Right lobe of liver (tissue), 6 donors: ENCODE measurements around the gene RRAGD. TPM values are rescaled to one million over a fixed set of nuclear protein-coding genes. Genes with fewer than 3 reads are reported as not detected.

Experiments
- ATAC-seq, 4 donors: fragments of 200-7000 bp; cut with Tn5 transposase; one replicate each; pipeline ENCODE4 v1.9.1; 2020; ENCODE audit warnings: mild to moderate bottlenecking in 4 of 4, moderate library complexity in 4 of 4
- DNase-seq, 3 donors: peaks; one replicate each; pipeline ENCODE4 v3.0.0-alpha.2; 2020
- H3K27ac ChIP-seq, 3 donors: fragments of 200-600 bp; one replicate each; pipeline ENCODE4 v1.8.0; 2022
- H3K27me3 ChIP-seq, 2 donors: fragments of 200-600 bp; one replicate each; pipeline ENCODE4 v1.8.0; 2022
- H3K36me3 ChIP-seq, 4 donors: fragments of 200-600 bp; sonication (generic) in 1 of 4; one replicate each; pipeline versions ENCODE4 v1.5.1 to v1.8.0; 2017 to 2022; ENCODE audit warnings: control low read depth in 1 of 4
- H3K4me1 ChIP-seq, 4 donors: fragments of 200-600 bp; sonication (generic) in 1 of 4; one replicate each; pipeline versions ENCODE4 v1.5.1 to v1.8.0; 2017 to 2022; ENCODE audit warnings: control low read depth in 1 of 4
- H3K4me3 ChIP-seq, 3 donors: fragments of 200-600 bp; one replicate each; pipeline ENCODE4 v1.8.0; 2022
- H3K9me3 ChIP-seq, 4 donors: fragments of 200-600 bp; sonication (generic) in 1 of 4; one replicate each; pipeline versions ENCODE4 v1.5.1 to v1.8.0; 2017 to 2022; ENCODE audit warnings: control low read depth in 1 of 4
- CTCF ChIP-seq, 4 donors: fragments of 200-600 bp in 3 of 4; fragments of 450-650 bp in 1 of 4; IDR thresholded peaks; one replicate each; pipeline versions ENCODE4 v1.5.1 to v1.8.0; 2016 to 2022; ENCODE audit warnings: antibody characterized with exemption in 4 of 4, mild to moderate bottlenecking in 2 of 4
- POLR2A ChIP-seq: fragments of 450-650 bp; IDR thresholded peaks from one replicate; pipeline ENCODE4 v1.6.1; 2017; ENCODE audit warnings: antibody characterized with exemption, mild to moderate bottlenecking
- WGBS: methylation state at CpG from one replicate; pipeline ENCODE4 v1.1.6; 2018; ENCODE audit warnings: low coverage, low lambda C conversion rate; ENCODE audit not compliant: insufficient coverage; ENCODE audit errors: missing lambda C conversion rate; 5-methylcytosine and 5-hydroxymethylcytosine counted together
- intact Hi-C, 2 donors: fragments of 100-400 bp; cut with DNase I; formaldehyde crosslinking; loops; one replicate each; pipeline versions ENCODE4 v1.11.2 to v1.14.1; 2022
- total RNA-seq, 6 experiments: library from RNA; depleted of rRNA in 2 of 6; stranded (reverse); fragments of >200 nt in 2 of 6; fragmentation: NEBNext Ultra II Directional in 3 of 6; extraction: Animal tissue kit (Norgen Biotek cat#: 25700) in 3 of 6; gene quantifications; one replicate each; pipeline versions ENCODE4 v1.1.0 to v1.2.4, GENCODE V29; 2016 to 2023
- donor health status: DM: no; HTN: yes; CAD: no.
- donor health status: DM: no; HTN: no; CAD: no.
- donor health status: DM: no; HTN: no; CAD: no.
- donor health status: DM: no; HTN: yes; CAD: no.
- donor health status: DM: no; HTN: yes; CAD: no.

The RRAGD gene
- total RNA-seq, 6 experiments from 2014 or later = 7.1 to 18.7 (median 12.2) TPM

GRCh38 chr6:89439014-89439413 is 26.9 kb upstream of the RRAGD start:
- 96% methylated on average over 2 of the region's 2 CpGs for WGBS

GRCh38 chr6:89438248-89438647 is 26.2 kb upstream of the RRAGD start:
- H3K27ac ChIP-seq = no peak overlapping the region
- no peak for DNase-seq
- no peak overlapping the region for H3K4me3 ChIP-seq
- peaks cover 0 to 5% (median 0%) of the 10 kb centered on the region in 4 donors for H3K4me1 ChIP-seq
- H3K9me3 ChIP-seq = no peaks in the 10 kb centered on the region
- TF ChIP-seq POLR2A (no peak), CTCF (IDR thresholded peaks at IDR 0.05) (no peak)
- no peak for ATAC-seq
- intact Hi-C loops = no loop called here
- 71% methylated on average over 1 of the region's 1 CpG for WGBS
- H3K36me3 ChIP-seq = no peaks in the 10 kb centered on the region
- H3K27me3 ChIP-seq = no peaks in the 10 kb centered on the region

More at GRCh38 chr6:89439014-89439413, 26.9 kb upstream of the RRAGD start:
- intact Hi-C loops = no loop called here
- H3K4me1 ChIP-seq = peaks cover 0 to 6% (median 1%) of the 10 kb centered on the region in 4 donors
- H3K36me3 ChIP-seq = no peaks in the 10 kb centered on the region
- no peak overlapping the region for H3K27ac ChIP-seq
- DNase-seq = no peak
- H3K9me3 ChIP-seq = no peaks in the 10 kb centered on the region
- no peaks in the 10 kb centered on the region for H3K27me3 ChIP-seq
- TF ChIP-seq POLR2A (no peak), CTCF (IDR thresholded peaks at IDR 0.05) (no peak)
- no peak overlapping the region for H3K4me3 ChIP-seq
- ATAC-seq = no peak

- intact Hi-C loops = no loop called here
- Histone ChIP-seq H3K27me3 (no peaks in the 10 kb centered on the region), H3K4me1 (peaks cover 0 to 4% (median 0%) of the 10 kb centered on the region in 4 donors), H3K27ac (no peak overlapping the region), H3K4me3 (no peak overlapping the region), H3K9me3 (no peaks in the 10 kb centered on the region), H3K36me3 (no peaks in the 10 kb centered on the region)
- WGBS = 54% methylated on average over 2 of the region's 2 CpGs
- no peak for TF ChIP-seq POLR2A
- TF ChIP-seq CTCF (IDR thresholded peaks at IDR 0.05) = no peak
- DNase-seq (no peak), ATAC-seq (no peak)
Observed at GRCh38 chr6:89436226-89436625, 24.2 kb upstream of the RRAGD start.

- TF ChIP-seq CTCF (IDR thresholded peaks at IDR 0.05) = no peak
- TF ChIP-seq POLR2A = no peak
- H3K4me1 ChIP-seq = peaks cover 0 to 4% (median 0%) of the 10 kb centered on the region in 4 donors
- H3K36me3 ChIP-seq = no peaks in the 10 kb centered on the region
- H3K27me3 ChIP-seq = no peaks in the 10 kb centered on the region
- DNase-seq (no peak), ATAC-seq (no peak)
- no peaks in the 10 kb centered on the region for H3K9me3 ChIP-seq
- H3K4me3 ChIP-seq = no peak overlapping the region
- intact Hi-C loops = loop anchor here (5.0 kb wide), 1 partner anchor 177 kb away; no protein-coding TSS in a partner anchor
- WGBS = 93% methylated on average over 3 of the region's 4 CpGs
- no peak overlapping the region for H3K27ac ChIP-seq
Observed at GRCh38 chr6:89434954-89435353, 22.9 kb upstream of the RRAGD start.

GRCh38 chr6:89434150-89434499 is 22.1 kb upstream of the RRAGD start:
- ATAC-seq (no peak), DNase-seq (no peak)
- WGBS = 54% methylated on average over 2 of the region's 3 CpGs
- Histone ChIP-seq H3K4me3 (peak overlapping the region; percentile 89 to 96 (median 91)), H3K27me3 (no peaks in the 10 kb centered on the region), H3K27ac (no peak overlapping the region), H3K4me1 (peaks cover 0 to 4% (median 0%) of the 10 kb centered on the region in 4 donors), H3K36me3 (no peaks in the 10 kb centered on the region), H3K9me3 (no peaks in the 10 kb centered on the region)
- intact Hi-C loops = loop anchor here (5.0 kb wide), 1 partner anchor 178 kb away; no protein-coding TSS in a partner anchor
- no peak for TF ChIP-seq CTCF (IDR thresholded peaks at IDR 0.05)
- TF ChIP-seq POLR2A = no peak
